GM18505 (cell line): ENCODE results near the gene IQCB1.
"Not testable (repeated sequence)": the region's sequence is repeated elsewhere in the genome, so short reads cannot be mapped to it uniquely, and the experiment has no call there.

Source experiments
- ATAC-seq: cut with Tn5 transposase; IDR thresholded peaks from one replicate; pipeline ENCODE4 v1.9.1; 2021; ENCODE audit not compliant: unreplicated experiment
- POLR2A ChIP-seq: IDR thresholded peaks from 4 replicates; pipeline ENCODE4 v1.6.1; 2011; ENCODE audit warnings: borderline replicate concordance; ENCODE audit not compliant: insufficient read depth, insufficient read length; ENCODE audit errors: extremely low read depth

IQCB1 gene

DNA sequence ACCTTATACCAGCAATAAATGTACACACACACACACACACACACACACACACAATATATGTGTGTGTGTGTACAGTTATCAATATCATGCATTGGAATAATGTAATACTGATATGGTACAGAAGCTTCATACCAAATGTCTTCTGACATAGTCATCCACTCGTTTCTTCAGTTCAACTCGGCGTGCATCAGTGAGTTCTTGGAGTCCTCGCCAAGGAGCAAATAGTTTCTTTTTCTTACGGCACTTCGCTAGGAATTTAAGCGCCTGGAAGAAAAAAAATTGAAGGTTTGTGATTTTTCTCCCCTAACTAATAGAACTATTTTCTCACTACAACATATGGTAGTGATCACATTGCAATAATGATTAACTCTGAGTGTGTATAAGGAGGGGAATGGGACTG is 53.2 kb downstream of the IQCB1 start:
- TF ChIP-seq POLR2A, result no peak
- no peak for ATAC-seq

- not testable (repeated sequence) for ATAC-seq
Observed at GRCh38 chr3:121775095-121775494, 59.8 kb downstream of the IQCB1 start.

DNA sequence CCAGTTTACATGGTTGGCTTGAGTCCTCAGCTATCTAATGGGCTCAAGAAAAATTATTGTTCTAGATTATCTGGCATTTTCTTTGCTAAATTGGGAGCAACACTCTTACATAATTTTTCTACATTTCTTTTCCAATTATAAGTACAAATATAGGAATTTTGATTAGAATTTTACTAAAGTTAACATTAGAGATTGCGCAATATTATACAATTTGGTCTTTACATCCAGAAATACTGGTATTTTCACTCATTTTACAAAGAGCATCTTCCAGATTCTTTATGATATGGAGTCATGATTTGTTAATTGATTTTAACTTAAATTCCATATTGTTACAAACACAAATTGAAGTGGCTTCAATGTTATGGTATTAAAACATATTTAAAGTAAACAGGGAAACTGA is 65.6 kb downstream of the IQCB1 start:
- no peak for TF ChIP-seq POLR2A
- no peak for ATAC-seq

DNA sequence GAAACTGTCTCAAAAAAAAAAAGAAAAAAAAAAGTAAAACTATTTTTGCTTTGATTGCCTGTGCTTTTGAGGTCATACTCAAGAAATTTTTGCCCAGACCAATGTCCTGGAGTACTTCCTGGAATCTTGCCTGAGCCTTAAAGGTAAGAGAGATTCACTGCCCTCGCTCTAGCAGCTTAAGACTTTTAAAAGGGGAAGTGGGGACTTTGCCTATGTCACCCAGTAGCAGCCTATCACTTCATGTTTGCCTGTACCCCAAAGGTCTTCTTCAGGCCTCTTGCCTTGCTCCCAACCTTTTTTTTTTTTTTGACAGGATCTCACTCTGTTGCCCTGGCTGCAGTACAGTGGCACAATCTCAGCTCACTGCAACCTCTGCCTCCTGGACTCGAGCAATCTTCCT is 66.4 kb downstream of the IQCB1 start:
- no peak for ATAC-seq
- TF ChIP-seq POLR2A, result no peak

GRCh38 chr3:121759541-121760202 is 75.2 kb downstream of the IQCB1 start:
- ATAC-seq, result no peak
- no peak for TF ChIP-seq POLR2A

DNA sequence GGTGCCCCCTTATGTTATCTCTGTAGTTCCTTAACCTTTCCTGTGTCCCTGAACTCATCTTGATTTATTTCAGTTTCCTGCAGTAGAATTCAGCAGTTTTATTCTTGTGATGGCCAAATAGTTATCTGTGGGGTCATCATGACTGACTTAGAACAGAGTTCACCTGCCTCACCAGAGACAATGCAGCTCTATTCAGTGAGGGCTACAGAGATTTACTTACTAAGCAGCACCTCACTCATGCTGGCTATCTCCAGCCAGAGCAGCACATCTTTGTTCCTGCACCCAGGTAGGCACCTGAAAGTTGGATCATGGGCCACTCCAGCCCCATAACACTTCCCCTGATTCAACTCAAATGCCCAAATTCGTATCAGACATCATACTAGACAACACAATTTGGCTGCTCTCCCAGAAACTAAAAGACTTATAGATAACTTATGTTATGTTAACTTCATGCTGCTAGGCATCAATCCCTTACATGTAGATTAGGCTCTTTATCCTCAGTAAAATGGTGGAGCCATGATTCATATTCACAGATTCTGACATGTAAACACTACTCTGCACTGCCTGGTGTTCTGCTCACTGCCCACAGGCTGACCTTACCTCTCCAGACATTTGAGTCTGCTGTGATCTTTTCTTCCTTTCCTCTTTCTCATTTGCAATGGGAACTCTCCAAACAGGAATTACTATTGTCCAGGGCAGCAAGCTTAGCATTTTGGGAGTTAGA is 76.0 kb downstream of the IQCB1 start:
- no peak for ATAC-seq
- TF ChIP-seq POLR2A, result no peak

DNA sequence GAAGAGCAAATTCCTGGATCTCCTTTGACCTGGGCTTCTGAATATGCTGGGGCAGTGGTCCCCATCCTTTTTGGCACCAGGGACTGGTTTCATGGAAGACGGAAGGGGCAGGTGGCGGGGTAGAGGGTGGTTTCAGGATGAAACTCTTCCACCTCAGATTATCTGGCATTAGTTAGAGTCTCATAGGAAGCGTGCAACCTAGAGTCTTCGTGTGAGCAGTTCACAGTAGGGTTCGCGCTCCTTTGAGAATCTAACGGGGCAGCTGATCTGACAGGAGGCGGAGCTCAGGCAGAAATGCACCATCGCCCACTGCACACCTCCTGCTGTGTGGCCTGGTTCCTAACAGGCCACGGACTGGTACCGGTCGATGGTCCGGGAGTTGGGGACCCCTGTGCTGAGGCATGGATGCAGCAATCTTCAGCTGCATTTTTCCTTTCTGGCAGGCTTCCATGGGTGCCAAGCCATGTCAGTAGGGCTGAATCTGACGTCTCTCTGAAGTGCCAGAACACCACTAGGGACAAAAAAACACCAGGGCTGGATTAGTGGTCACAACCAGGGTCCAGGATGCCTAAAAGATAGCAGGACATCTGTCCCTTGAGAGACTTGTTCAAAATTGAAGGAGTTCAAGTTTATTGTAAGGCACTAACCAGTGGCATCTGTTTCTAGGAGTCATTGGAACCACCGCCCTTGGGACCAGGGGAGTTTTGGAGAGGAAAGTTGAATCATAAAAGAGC is 76.9 kb downstream of the IQCB1 start:
- no peak for ATAC-seq

DNA sequence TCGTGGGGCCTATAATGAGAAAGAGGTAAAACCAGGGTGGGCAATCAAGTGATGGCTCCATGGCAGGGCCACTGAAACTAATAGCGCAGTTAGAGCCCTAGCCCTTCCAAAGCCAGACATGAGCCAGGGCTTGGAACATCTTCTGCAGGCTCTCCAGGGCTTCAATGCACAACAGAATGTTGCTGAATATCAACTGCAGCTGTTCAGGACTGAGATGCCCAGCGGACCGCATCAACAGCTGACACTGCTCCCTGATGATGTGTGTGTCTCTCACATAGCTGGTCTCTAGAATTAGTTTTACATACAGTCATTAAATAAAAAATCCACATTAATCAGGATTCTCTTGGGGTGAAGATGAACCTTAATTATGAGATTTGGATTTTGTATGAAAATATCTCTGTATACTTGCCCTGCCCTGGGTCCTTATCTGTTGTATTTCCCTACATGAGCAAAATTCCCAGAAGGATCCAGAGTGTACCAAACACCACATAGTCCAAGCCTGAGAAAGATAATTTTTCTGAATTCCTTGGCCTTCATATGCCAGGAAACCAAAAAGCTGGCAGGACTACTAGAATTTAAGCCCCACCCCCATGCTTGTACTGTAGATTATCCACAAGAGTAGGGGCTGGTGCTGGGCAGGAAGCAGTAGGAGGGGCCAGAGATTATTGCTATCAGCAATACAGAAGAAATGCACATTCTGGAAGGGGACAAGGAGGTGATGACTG is 77.6 kb downstream of the IQCB1 start:
- ATAC-seq, result no peak
- no peak for TF ChIP-seq POLR2A

More for the DNA sequence above, 76.9 kb downstream of the IQCB1 start:
- no peak for TF ChIP-seq POLR2A

- no peak for TF ChIP-seq POLR2A
- ATAC-seq, result no peak
Observed at GRCh38 chr3:121752772-121753171, 82.1 kb downstream of the IQCB1 start.

GRCh38 chr3:121752261-121752660 is 82.6 kb downstream of the IQCB1 start:
- no peak for TF ChIP-seq POLR2A
- ATAC-seq, result no peak

DNA sequence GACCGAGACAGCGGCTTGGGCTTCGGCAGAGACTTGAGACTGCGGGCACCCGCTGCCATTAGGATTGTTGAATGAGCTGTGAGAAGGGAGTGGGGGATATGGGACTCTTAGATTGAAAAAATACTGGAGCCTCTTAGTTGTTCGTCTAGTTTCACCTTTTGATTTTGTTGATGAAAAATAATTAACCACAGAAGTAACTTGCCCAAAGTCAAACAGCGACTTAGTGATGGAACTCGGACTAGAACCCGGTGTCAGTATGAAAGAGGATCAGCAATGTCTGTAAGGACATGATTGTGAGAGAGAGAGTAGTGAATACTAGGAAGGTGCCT is 84.8 kb downstream of the IQCB1 start:
- no peak for ATAC-seq

DNA sequence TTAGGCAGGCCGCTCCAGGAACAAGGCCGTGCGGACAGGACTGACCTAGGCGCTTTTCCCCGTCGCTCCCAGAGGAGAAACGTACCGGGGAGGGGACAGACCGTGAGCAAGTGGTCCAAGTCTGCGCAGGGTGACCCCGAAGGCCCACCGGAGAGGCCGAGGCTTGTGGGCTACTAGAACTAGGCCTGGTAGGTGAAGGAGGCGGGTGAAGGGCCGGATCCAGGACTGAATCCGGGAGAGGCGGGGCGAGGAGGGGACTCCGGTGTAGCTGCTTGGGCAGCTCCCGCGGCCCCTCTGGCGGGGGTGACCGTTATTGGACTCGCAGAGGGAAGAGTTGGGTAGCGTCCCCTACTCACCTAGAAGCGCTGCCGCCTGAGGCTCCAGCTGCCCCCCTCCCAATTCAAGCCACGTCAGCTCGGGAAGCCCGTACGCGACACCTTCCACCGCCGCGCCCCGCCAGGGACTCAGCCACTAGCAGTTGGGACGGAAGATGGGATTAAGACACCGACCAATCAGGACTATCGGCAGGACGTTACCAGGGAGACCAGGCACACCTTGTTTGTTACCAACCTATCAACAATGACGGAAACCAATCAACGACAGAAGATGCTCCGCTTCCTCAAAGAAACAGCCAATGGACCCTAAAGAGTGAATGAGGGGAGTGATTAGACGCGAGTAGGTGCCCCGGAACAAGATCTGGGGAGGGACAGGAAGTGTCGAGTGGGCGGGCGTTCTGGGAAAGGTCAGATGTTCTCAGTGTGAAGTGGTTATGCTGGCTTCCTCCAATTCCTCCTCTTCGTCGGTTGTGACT is 85.4 kb downstream of the IQCB1 start, which contains the start of gene GOLGB1:
TSS of gene GOLGB1 (minus strand) at position 466 of the 811 bp plus-strand sequence. CDS start 18,770 bp downstream, outside the sequence.
- peak; percentile 99 for TF ChIP-seq POLR2A
- ATAC-seq, result peak; percentile 94

More for the DNA sequence above, 84.8 kb downstream of the IQCB1 start:
- no peak for TF ChIP-seq POLR2A
